ENCODE results near the gene GAP43. TPM values are rescaled to one million over a fixed set of nuclear protein-coding genes. Genes with fewer than 3 reads are reported as not detected.
"Not testable (repeated sequence)": the region's sequence is repeated elsewhere in the genome, so short reads cannot be mapped to it uniquely, and the experiment has no call there.

Gene GAP43
- total and polyA plus RNA-seq, 7 donors, result 0.60 to 18.9 (median 7.7) TPM; not detected in 1

DNA sequence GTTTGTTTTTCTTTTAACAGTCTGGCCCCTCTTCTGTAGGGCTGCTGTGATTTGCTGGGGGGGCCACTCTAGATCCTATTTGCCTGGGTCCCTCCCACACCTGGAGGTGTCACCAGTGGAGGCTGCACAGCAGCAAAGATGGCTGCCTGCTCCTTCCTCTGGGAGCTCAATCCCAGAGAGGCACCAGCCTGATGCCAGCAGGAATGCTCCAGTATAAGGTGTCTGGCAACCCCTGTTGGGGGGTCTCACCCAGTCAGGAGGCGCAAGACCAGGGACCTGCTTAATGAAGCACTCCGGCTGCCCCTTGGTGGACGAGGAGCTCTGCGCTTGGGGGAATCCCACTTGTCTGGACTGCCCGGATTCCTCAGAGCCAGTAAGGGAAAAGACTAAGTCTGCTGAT is 118.3 kb downstream of the GAP43 start:
- no peaks in the 10 kb centered on the region for H3K36me3 ChIP-seq
- intact Hi-C loops (cut with DNase I), result no loop called here

GRCh38 chr3:115744516-115744915 is 121.2 kb downstream of the GAP43 start:
- DNase-seq; H3K4me1 ChIP-seq; intact Hi-C loops (cut with DNase I); H3K9me3 ChIP-seq; H3K4me3 ChIP-seq; H3K36me3 ChIP-seq; H3K27ac ChIP-seq; H3K27me3 ChIP-seq: not testable (repeated sequence)
- WGBS, 2 donors, result 73 to 88% methylated on average over 4 of the region's 4 CpGs

More for the DNA sequence above, 118.3 kb downstream of the GAP43 start:
- Histone ChIP-seq H3K27me3 (no peaks in the 10 kb centered on the region), H3K4me3 (no peak overlapping the region), H3K27ac (no peak overlapping the region), H3K9me3 (peaks cover 0 to 10% (median 0%) of the 10 kb centered on the region in 4 donors), H3K4me1 (no peaks in the 10 kb centered on the region)
- TF ChIP-seq POLR2AphosphoS5 (IDR thresholded peaks at IDR 0.05) (no peak), POLR2A (IDR thresholded peaks at IDR 0.05) (no peak), EP300 (IDR thresholded peaks at IDR 0.05) (no peak), CTCF (IDR thresholded peaks at IDR 0.05) (no peak)
- 93 to 94% methylated on average over 5 of the region's 5 CpGs for WGBS, 2 donors
- no peak for DNase-seq

GRCh38 chr3:115752978-115753377 is 129.7 kb downstream of the GAP43 start:
- H3K27me3 ChIP-seq; H3K36me3 ChIP-seq; H3K4me3 ChIP-seq; H3K9me3 ChIP-seq; DNase-seq; H3K4me1 ChIP-seq; intact Hi-C loops (cut with DNase I); H3K27ac ChIP-seq: not testable (repeated sequence)
- WGBS, 2 donors, result 68 to 87% methylated on average over 1 of the region's 1 CpG

GRCh38 chr3:115758076-115758763 is 134.9 kb downstream of the GAP43 start:
- no peaks in the 10 kb centered on the region for H3K36me3 ChIP-seq
- no peak overlapping the region for H3K27ac ChIP-seq
- intact Hi-C loops (cut with DNase I), result no loop called here
- 74 to 80% methylated on average over 1 of the region's 1 CpG for WGBS, 2 donors
- TF ChIP-seq POLR2A (IDR thresholded peaks at IDR 0.05), result no peak
- TF ChIP-seq EP300 (IDR thresholded peaks at IDR 0.05), result no peak
- TF ChIP-seq POLR2AphosphoS5 (IDR thresholded peaks at IDR 0.05), result no peak
- TF ChIP-seq CTCF (IDR thresholded peaks at IDR 0.05), result no peak
- H3K9me3 ChIP-seq, result peaks cover 0 to 2% (median 0%) of the 10 kb centered on the region in 4 donors
- DNase-seq, result no peak
- no peaks in the 10 kb centered on the region for H3K4me1 ChIP-seq
- no peak overlapping the region for H3K4me3 ChIP-seq
- no peaks in the 10 kb centered on the region for H3K27me3 ChIP-seq

GRCh38 chr3:115760716-115761115 is 137.4 kb downstream of the GAP43 start:
- TF ChIP-seq CTCF (IDR thresholded peaks at IDR 0.05) (no peak), POLR2AphosphoS5 (IDR thresholded peaks at IDR 0.05) (no peak), POLR2A (IDR thresholded peaks at IDR 0.05) (no peak), EP300 (IDR thresholded peaks at IDR 0.05) (no peak)
- WGBS, 2 donors, result 82 to 89% methylated on average over 3 of the region's 3 CpGs
- Histone ChIP-seq H3K27ac (no peak overlapping the region), H3K4me3 (no peak overlapping the region), H3K9me3 (no peaks in the 10 kb centered on the region), H3K27me3 (no peaks in the 10 kb centered on the region), H3K36me3 (no peaks in the 10 kb centered on the region), H3K4me1 (peaks cover 0 to 4% (median under 1%) of the 10 kb centered on the region in 4 donors)
- intact Hi-C loops (cut with DNase I), result no loop called here
- no peak for DNase-seq

DNA sequence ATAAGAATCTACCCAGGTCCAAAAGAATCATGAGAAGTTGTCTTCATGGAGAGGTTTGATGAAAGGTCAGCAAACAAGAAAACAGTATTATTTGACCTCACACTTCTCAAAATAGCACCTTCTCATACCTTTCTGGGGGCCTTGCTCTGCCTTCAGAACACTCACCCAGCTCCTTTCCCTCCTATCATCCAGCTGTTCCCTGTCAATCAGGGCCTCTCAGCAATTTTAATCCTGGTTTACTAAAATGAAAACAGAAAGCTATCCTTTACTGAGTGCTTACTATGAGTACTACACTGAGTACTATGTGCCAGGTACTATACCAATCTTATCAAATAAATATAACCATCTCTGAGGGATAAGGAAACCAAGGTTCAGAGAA is 138.6 kb downstream of the GAP43 start:
- Histone ChIP-seq H3K4me3 (no peak overlapping the region), H3K27ac (no peak overlapping the region), H3K9me3 (no peaks in the 10 kb centered on the region), H3K27me3 (no peaks in the 10 kb centered on the region), H3K36me3 (no peaks in the 10 kb centered on the region), H3K4me1 (peaks cover 0 to 12% (median 12%) of the 10 kb centered on the region in 4 donors)
- no peak for TF ChIP-seq POLR2A (IDR thresholded peaks at IDR 0.05)
- no peak for TF ChIP-seq POLR2AphosphoS5 (IDR thresholded peaks at IDR 0.05)
- no peak for TF ChIP-seq EP300 (IDR thresholded peaks at IDR 0.05)
- TF ChIP-seq CTCF (IDR thresholded peaks at IDR 0.05), result no peak
- intact Hi-C loops (cut with DNase I), result no loop called here
- no peak for DNase-seq
